WTC11 (cell line): ENCODE measurements around the gene UCN3. TPM values are rescaled to one million over a fixed set of nuclear protein-coding genes. Genes with fewer than 3 reads are reported as not detected.

Experiments used
- ATAC-seq: fragments of 200-7000 bp; cut with Tn5 transposase; 2 replicates; pipeline ENCODE4 v1.10.0; 2021; ENCODE audit warnings: mild to moderate bottlenecking, moderate library complexity
- CTCF ChIA-PET: fragments of 300-600 bp; sonication (Branson Sonifier 250); formaldehyde crosslinking; loops from one replicate; lab custom pipeline; 2021; ENCODE audit warnings: antibody characterized with exemption; lab: Charles Lee
- POLR2A ChIA-PET: fragments of 350-600 bp; sonication (Branson Sonifier 250); formaldehyde crosslinking; loops from one replicate; lab custom pipeline; 2021; ENCODE audit warnings: antibody characterized with exemption; lab: Charles Lee
- DNase-seq: peaks from one replicate; pipeline ENCODE4 v3.0.0; 2021; ENCODE audit warnings: low spot score
- H3K27ac Mint-ChIP-seq: 2 replicates; pipeline ENCODE4 v1.8.0; 2021; ENCODE audit warnings: mixed read lengths
- H3K27me3 Mint-ChIP-seq: 2 replicates; pipeline ENCODE4 v1.8.0; 2021; ENCODE audit warnings: low read depth, mild to moderate bottlenecking, moderate library complexity, mixed read lengths
- H3K36me3 Mint-ChIP-seq: 2 replicates; pipeline ENCODE4 v1.8.0; 2021; ENCODE audit warnings: mixed read lengths
- H3K4me1 Mint-ChIP-seq: 2 replicates; pipeline ENCODE4 v1.8.0; 2022; ENCODE audit warnings: mixed read lengths
- H3K4me3 Mint-ChIP-seq: 2 replicates; pipeline ENCODE4 v1.8.0; 2021; ENCODE audit warnings: mild to moderate bottlenecking, moderate library complexity, mixed read lengths
- H3K9me3 Mint-ChIP-seq: 2 replicates; pipeline ENCODE4 v1.8.0; 2021; ENCODE audit warnings: mixed read lengths
- ATF1 ChIP-seq: sonication (generic); formaldehyde crosslinking; IDR thresholded peaks from 2 replicates; pipeline ENCODE4 v1.8.1; 2023; ENCODE audit warnings: mild to moderate bottlenecking, moderate library complexity, missing genetic modification reagents
- CREB1 ChIP-seq: sonication (generic); formaldehyde crosslinking; IDR thresholded peaks from 2 replicates; pipeline ENCODE4 v1.8.0; 2023; ENCODE audit warnings: mild to moderate bottlenecking, missing genetic modification reagents
- ESRRA ChIP-seq: sonication (generic); formaldehyde crosslinking; IDR thresholded peaks from 2 replicates; pipeline ENCODE4 v1.8.1; 2022; ENCODE audit warnings: mild to moderate bottlenecking, missing genetic modification reagents, borderline replicate concordance
- JUN ChIP-seq: sonication (generic); formaldehyde crosslinking; IDR thresholded peaks from 2 replicates; pipeline ENCODE4 v1.8.0; 2023; ENCODE audit warnings: mild to moderate bottlenecking, missing genetic modification reagents
- NFYB ChIP-seq: sonication (generic); formaldehyde crosslinking; conservative IDR thresholded peaks from 2 replicates; pipeline ENCODE4 v1.8.0; 2022; ENCODE audit warnings: low read depth, missing genetic modification reagents
- SMAD4 ChIP-seq: sonication (generic); formaldehyde crosslinking; IDR thresholded peaks from 2 replicates; pipeline ENCODE4 v1.8.0; 2022; ENCODE audit warnings: mild to moderate bottlenecking, missing genetic modification reagents
- ZNF317 ChIP-seq: sonication (generic); formaldehyde crosslinking; IDR thresholded peaks from 2 replicates; pipeline ENCODE4 v1.8.1; 2023; ENCODE audit warnings: low read depth, mild to moderate bottlenecking, moderate library complexity, missing genetic modification reagents, borderline replicate concordance
- ZNF396 ChIP-seq: fragments of 250-450 bp; sonication (Bioruptor Pico); IDR thresholded peaks from 2 replicates; pipeline ENCODE4 v1.8.0; 2021; ENCODE audit warnings: mild to moderate bottlenecking, moderate library complexity, borderline replicate concordance
- total RNA-seq: library from RNA; stranded (reverse); gene quantifications from 3 replicates; pipeline ENCODE4 v1.2.3, GENCODE V29; 2021
- TF ChIP-seq, protein P1 (sequence below): fragments of 250-450 bp; sonication (Bioruptor Pico); IDR thresholded peaks from 2 replicates; pipeline ENCODE4 v1.9.0; 2021; ENCODE audit warnings: moderate library complexity, mild to moderate bottlenecking, inconsistent platforms, borderline replicate concordance
- TF ChIP-seq, protein P2 (sequence below): sonication (generic); formaldehyde crosslinking; IDR thresholded peaks from 2 replicates; pipeline ENCODE4 v1.8.0; 2022; ENCODE audit warnings: missing genetic modification reagents
- TF ChIP-seq, protein P3 (sequence below): sonication (generic); formaldehyde crosslinking; IDR thresholded peaks from 2 replicates; pipeline ENCODE4 v1.8.0; 2022; ENCODE audit warnings: mild to moderate bottlenecking, missing genetic modification reagents
- TF ChIP-seq, protein P4 (sequence below): sonication (generic); formaldehyde crosslinking; IDR thresholded peaks from 2 replicates; pipeline ENCODE4 v1.8.0; 2022; ENCODE audit warnings: mild to moderate bottlenecking, missing genetic modification reagents
- TF ChIP-seq, protein P5 (sequence below): fragments of 250-450 bp; sonication (Bioruptor Pico); conservative IDR thresholded peaks from 2 replicates; pipeline ENCODE4 v1.9.0; 2021; ENCODE audit warnings: mild to moderate bottlenecking

Gene UCN3
- total RNA-seq, 1 experiment from 2014 or later: not detected

DNA sequence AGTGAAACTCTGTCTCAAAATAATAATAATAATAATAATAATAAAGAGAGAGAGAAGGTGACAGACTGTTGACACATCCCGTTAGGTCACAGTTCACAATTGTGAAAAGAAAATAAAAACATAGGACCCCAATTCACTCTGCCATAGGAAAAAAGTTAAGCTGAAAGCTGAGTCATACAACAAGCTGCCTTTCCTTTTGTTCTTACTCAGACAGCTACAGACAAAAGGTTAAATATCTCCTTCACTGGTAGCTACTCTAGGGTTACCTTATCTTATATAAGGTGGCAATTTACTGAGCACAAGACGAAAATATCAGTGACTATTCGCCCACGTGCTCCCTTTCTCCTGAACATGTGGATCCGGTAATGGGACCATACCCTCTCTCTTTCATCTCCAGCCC is 22.4 kb downstream of the UCN3 start (continued):
- TF ChIP-seq ATF1: no peak

DNA sequence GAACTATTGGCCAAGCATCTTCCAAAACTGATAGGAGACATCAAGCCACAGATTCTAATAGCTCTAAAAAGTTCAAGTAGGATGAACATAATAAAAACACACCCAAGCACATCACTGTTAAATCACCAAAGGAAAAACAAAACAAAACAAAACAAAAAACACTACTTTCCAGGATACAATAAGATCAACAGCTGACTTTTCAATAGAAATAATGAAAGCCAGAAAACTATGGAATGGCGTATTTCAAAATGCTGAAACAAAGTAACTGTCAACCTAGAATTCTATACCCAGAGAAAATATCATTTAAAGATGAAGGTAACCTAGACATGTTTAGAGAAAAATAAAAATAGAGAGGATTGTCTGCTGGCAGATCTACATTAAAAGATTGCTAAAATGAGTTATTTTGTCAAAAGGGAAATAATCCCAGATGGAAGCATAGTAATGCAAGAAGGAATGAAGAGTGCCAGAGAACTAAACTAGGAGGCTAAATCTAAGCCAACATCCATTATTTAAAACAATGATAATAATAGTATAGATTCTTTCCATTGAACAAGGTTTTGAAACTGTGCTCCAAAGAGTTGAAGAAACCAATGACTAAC is 25.9 kb downstream of the UCN3 start:
- ChIA-PET CTCF (no interaction called here), POLR2A (no interaction called here)
- no peak for DNase-seq
- Mint-ChIP-seq H3K27ac (no peak overlapping the region), H3K4me1 (peaks cover 11% of the 10 kb centered on the region), H3K4me3 (no peak overlapping the region)
- ATAC-seq: no peak
- TF ChIP-seq ESRRA: no peak
- peak; percentile 97 for TF ChIP-seq ZNF317 (CRISPR knock-in tag)
- TF ChIP-seq, all 79 proteins: peak for 1
- H3K27me3 Mint-ChIP-seq: no peaks in the 10 kb centered on the region; the same call in none of the 2 replicates
- peaks cover 56% of the 10 kb centered on the region for H3K36me3 Mint-ChIP-seq
- peaks cover 68% of the 10 kb centered on the region for H3K9me3 Mint-ChIP-seq

DNA sequence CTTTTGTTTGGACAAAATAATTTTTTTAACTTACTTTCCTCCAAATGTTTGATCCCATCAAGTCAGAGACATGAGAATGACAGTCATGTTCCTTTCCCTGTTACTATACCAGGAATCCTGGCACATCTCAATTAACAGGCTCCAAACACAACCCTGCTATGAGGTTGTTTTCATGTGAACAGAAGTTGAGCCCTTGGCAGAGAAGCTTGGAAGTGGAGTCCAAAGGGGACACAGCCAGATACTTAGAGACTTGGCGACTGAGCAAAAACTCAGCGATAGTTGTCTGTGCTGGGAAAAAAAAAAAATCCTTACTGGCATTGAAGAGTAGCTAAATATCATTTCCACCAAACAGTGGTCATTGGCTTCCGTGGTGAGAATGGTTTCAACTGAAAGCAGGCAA is 27.0 kb downstream of the UCN3 start:
- H3K27me3 Mint-ChIP-seq: no peaks in the 10 kb centered on the region; the same call in none of the 2 replicates
- peaks cover 51% of the 10 kb centered on the region for H3K36me3 Mint-ChIP-seq
- H3K4me3 Mint-ChIP-seq: no peak overlapping the region
- H3K9me3 Mint-ChIP-seq: peaks cover 62% of the 10 kb centered on the region
- TF ChIP-seq, protein P1, sequence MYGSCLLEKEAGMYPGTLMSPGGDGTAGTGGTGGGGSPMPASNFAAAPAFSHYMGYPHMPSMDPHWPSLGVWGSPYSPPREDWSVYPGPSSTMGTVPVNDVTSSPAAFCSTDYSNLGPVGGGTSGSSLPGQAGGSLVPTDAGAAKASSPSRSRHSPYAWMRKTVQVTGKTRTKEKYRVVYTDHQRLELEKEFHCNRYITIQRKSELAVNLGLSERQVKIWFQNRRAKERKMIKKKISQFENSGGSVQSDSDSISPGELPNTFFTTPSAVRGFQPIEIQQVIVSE: no peak
- TF ChIP-seq ZNF396 (no peak), CREB1 (CRISPR knock-in tag) (no peak), JUN (CRISPR knock-in tag) (no peak), SMAD4 (CRISPR knock-in tag) (no peak), NFYB (CRISPR knock-in tag) (no peak)
- TF ChIP-seq, protein P2, sequence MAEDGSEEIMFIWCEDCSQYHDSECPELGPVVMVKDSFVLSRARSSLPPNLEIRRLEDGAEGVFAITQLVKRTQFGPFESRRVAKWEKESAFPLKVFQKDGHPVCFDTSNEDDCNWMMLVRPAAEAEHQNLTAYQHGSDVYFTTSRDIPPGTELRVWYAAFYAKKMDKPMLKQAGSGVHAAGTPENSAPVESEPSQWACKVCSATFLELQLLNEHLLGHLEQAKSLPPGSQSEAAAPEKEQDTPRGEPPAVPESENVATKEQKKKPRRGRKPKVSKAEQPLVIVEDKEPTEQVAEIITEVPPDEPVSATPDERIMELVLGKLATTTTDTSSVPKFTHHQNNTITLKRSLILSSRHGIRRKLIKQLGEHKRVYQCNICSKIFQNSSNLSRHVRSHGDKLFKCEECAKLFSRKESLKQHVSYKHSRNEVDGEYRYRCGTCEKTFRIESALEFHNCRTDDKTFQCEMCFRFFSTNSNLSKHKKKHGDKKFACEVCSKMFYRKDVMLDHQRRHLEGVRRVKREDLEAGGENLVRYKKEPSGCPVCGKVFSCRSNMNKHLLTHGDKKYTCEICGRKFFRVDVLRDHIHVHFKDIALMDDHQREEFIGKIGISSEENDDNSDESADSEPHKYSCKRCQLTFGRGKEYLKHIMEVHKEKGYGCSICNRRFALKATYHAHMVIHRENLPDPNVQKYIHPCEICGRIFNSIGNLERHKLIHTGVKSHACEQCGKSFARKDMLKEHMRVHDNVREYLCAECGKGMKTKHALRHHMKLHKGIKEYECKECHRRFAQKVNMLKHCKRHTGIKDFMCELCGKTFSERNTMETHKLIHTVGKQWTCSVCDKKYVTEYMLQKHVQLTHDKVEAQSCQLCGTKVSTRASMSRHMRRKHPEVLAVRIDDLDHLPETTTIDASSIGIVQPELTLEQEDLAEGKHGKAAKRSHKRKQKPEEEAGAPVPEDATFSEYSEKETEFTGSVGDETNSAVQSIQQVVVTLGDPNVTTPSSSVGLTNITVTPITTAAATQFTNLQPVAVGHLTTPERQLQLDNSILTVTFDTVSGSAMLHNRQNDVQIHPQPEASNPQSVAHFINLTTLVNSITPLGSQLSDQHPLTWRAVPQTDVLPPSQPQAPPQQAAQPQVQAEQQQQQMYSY (CRISPR knock-in tag): no peak
- TF ChIP-seq, protein P3, sequence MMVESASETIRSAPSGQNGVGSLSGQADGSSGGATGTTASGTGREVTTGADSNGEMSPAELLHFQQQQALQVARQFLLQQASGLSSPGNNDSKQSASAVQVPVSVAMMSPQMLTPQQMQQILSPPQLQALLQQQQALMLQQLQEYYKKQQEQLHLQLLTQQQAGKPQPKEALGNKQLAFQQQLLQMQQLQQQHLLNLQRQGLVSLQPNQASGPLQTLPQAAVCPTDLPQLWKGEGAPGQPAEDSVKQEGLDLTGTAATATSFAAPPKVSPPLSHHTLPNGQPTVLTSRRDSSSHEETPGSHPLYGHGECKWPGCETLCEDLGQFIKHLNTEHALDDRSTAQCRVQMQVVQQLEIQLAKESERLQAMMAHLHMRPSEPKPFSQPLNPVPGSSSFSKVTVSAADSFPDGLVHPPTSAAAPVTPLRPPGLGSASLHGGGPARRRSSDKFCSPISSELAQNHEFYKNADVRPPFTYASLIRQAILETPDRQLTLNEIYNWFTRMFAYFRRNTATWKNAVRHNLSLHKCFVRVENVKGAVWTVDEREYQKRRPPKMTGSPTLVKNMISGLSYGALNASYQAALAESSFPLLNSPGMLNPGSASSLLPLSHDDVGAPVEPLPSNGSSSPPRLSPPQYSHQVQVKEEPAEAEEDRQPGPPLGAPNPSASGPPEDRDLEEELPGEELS (CRISPR knock-in tag): no peak
- TF ChIP-seq, protein P4, sequence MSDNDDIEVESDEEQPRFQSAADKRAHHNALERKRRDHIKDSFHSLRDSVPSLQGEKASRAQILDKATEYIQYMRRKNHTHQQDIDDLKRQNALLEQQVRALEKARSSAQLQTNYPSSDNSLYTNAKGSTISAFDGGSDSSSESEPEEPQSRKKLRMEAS: no peak
- TF ChIP-seq, protein P5, sequence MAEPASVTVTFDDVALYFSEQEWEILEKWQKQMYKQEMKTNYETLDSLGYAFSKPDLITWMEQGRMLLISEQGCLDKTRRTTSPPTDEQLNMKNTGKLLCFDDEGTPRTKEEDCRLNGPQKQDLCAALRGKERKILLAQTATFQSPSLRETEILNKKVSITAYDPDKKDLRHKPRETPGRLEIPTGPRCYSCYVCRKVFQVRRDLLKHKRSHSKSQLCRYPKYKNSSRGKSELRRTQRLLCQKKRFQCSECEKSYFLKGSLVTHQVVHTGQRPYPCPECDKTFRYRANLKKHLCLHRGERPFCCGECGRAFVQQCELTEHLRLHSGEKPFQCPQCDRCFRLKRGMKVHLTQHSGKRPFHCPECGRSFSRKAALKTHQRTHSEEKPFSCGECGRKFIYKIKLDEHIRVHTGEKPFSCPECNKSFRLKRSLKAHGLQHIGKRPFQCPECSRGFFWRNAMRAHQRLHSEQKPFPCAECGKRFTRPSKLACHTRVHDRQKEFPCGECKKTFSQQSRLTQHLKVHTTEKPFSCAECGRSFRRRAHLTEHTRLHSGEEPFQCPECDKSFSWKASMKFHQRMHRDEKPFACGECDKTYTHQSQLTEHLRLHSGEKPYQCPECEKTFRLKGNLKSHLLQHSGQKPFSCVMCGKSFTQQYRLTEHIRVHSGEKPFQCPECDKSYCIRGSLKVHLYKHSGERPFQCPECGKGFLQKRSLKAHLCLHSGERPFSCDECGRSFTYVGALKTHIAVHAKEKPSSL (CRISPR knock-in tag): no peak
- ChIA-PET CTCF (no interaction called here), POLR2A (no interaction called here)
- DNase-seq (no peak), ATAC-seq (no peak)
- no peak overlapping the region for H3K27ac Mint-ChIP-seq
- peaks cover 6% of the 10 kb centered on the region for H3K4me1 Mint-ChIP-seq
